IPS-15b (cell line): ENCODE measurements around the gene ANKS3.
A peak's percentile ranks its signal among the peaks of the same experiment; 100 is the strongest.

Source experiments
- H3K27me3 ChIP-seq: one replicate; pipeline ENCODE4 v1.6.1; 2013; ENCODE audit warnings: low read length; ENCODE audit not compliant: control insufficient read depth, insufficient read depth
- H3K36me3 ChIP-seq: one replicate; pipeline ENCODE4 v1.6.1; 2013; ENCODE audit warnings: low read length; ENCODE audit not compliant: control insufficient read depth, insufficient read depth
- H3K4me1 ChIP-seq: one replicate; pipeline ENCODE4 v1.6.1; 2013; ENCODE audit warnings: mild to moderate bottlenecking, low read length; ENCODE audit not compliant: control insufficient read depth, insufficient read depth
- H3K4me3 ChIP-seq: one replicate; pipeline ENCODE4 v1.5.1; 2013; ENCODE audit warnings: low read depth, low read length
- H3K9ac ChIP-seq: one replicate; pipeline ENCODE4 v1.6.1; 2013; ENCODE audit warnings: low read depth, mild to moderate bottlenecking, low read length
- H3K9me3 ChIP-seq: one replicate; pipeline ENCODE4 v1.6.1; 2013; ENCODE audit warnings: mild to moderate bottlenecking, low read length; ENCODE audit not compliant: control insufficient read depth, insufficient read depth

ANKS3 gene

DNA sequence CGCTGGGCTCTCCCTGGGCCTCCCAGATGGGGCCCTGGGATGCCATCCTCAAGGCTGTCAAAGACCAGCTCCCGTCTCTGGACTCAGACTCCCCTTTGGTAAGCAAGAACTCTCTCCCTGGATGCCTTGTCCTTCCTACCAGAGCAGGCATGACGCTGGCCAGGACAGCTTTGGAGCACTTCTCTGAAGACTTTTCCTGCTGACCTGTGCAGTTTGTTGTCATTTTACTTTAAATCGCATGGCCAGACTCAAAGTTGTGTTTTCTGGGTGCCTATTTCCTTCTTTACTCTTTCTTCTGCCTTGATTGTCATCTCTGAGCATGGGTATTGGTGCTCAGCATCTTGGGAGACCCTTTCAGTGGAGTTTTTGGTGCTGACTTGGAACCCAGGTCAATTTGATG, 2.5 kb upstream of the ANKS3 start:
- H3K9ac ChIP-seq: no peak overlapping the region
- H3K27me3 ChIP-seq: peaks cover 2% of the 10 kb centered on the region
- no peak overlapping the region for H3K4me3 ChIP-seq
- peaks cover 3% of the 10 kb centered on the region for H3K36me3 ChIP-seq
- H3K4me1 ChIP-seq: no peaks in the 10 kb centered on the region
- H3K9me3 ChIP-seq: no peaks in the 10 kb centered on the region

DNA sequence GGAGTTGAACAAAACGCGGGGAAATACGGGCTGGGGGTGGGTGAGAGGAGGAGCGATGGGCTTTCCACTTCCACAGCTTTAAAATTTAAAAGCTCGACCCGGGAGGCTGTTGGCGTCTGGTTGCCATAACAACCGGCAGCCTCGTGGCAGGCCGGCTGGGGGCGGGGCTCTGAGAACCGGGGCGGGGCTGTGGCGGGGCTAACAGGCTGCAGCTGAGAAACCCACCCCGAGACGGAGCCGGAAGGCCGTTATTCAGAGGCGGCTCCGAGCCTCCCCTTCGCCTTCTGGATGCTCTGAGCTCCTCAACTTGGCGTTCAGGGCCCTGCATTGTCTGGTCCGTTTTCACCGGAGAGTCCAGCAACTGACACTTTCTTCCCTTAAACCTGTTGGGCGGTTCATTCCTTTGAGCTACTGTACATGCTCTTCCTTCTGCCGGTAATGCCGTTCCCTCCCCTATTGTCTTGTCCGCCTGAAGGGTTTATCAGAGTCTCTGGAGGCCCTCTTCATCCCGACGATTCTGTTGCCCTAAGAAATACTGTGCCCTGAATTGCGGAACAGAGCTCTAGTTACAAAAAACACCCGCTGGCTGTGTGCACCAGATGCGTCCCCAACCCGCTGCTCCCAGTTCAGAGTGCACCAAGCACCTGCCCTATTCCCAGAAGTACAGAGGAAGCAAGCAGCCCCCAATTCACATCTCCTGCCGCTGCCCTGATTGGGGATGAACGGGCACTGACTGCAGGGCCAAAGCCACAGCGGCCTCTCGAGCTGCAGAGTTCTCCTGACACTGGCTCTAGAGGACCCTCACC, 862 bp upstream of the ANKS3 start:
- Histone ChIP-seq H3K4me1 (no peaks in the 10 kb centered on the region), H3K9ac (peak overlapping the region; percentile 24), H3K36me3 (peaks cover 8% of the 10 kb centered on the region), H3K27me3 (peaks cover 2% of the 10 kb centered on the region), H3K9me3 (no peaks in the 10 kb centered on the region), H3K4me3 (peak overlapping the region; percentile 83)

DNA sequence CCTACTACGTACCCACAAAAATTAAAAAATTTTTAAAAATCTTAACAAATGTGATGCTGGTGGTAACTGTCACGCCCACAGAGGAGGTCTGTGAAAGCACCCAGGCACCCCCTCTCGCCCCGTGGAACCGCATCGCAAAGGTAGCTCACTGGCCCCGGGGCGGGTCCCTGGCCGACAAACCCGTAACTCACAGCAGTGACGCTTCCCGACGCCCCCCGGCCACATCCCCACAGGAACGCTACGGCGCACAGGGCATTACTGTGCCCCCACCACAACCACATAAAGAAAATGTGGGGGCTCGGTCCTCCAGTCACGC, 366 bp downstream of the ANKS3 start:
- Histone ChIP-seq H3K9ac (peak overlapping the region; percentile 76), H3K27me3 (peaks cover 2% of the 10 kb centered on the region), H3K36me3 (peaks cover 17% of the 10 kb centered on the region), H3K9me3 (no peaks in the 10 kb centered on the region), H3K4me3 (peak overlapping the region; percentile 83), H3K4me1 (no peaks in the 10 kb centered on the region)

DNA sequence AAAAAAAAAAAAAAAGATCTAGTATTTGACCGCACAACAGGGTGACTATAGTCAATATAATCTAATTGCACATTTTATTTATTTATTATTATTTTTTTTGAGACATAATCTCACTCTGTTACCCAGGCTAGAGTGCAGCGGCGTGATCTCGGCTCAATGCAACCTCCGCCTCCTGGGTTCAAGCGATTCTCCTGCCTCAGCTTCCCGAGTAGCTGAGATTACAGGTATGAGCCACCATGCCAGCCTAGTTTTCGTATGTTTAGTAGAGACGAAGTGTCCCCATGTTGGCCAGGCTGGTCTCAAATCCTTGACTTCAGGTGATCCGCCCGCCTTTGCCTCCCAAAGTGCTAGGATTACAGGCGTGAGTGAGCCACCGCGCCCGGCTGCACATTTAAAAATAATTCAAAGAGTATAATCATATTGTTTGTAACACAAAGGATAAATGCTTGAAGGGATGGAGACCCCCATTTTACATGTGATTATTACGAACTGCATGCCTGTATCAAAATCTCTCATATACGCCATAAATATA, 794 bp downstream of the ANKS3 start:
- Histone ChIP-seq H3K36me3 (peaks cover 19% of the 10 kb centered on the region), H3K9me3 (no peaks in the 10 kb centered on the region), H3K4me1 (no peaks in the 10 kb centered on the region), H3K27me3 (peaks cover 2% of the 10 kb centered on the region), H3K9ac (peak overlapping the region; percentile 76), H3K4me3 (peak overlapping the region; percentile 83)

- Histone ChIP-seq H3K36me3 (peaks cover 34% of the 10 kb centered on the region), H3K27me3 (no peaks in the 10 kb centered on the region), H3K4me1 (no peaks in the 10 kb centered on the region), H3K4me3 (no peak overlapping the region), H3K9ac (no peak overlapping the region), H3K9me3 (no peaks in the 10 kb centered on the region)
Measured at GRCh38 chr16:4729876-4730275, 4.2 kb downstream of the ANKS3 start.

- no peak overlapping the region for H3K4me3 ChIP-seq
- H3K27me3 ChIP-seq: no peaks in the 10 kb centered on the region
- no peaks in the 10 kb centered on the region for H3K4me1 ChIP-seq
- no peaks in the 10 kb centered on the region for H3K9me3 ChIP-seq
- peaks cover 34% of the 10 kb centered on the region for H3K36me3 ChIP-seq
- H3K9ac ChIP-seq: no peak overlapping the region
Measured at GRCh38 chr16:4728676-4729075, 5.4 kb downstream of the ANKS3 start.

GRCh38 chr16:4726616-4727015, 7.5 kb downstream of the ANKS3 start:
- H3K36me3 ChIP-seq: peaks cover 38% of the 10 kb centered on the region
- no peak overlapping the region for H3K4me3 ChIP-seq
- H3K9ac ChIP-seq: no peak overlapping the region
- no peaks in the 10 kb centered on the region for H3K9me3 ChIP-seq
- H3K4me1 ChIP-seq: no peaks in the 10 kb centered on the region
- no peaks in the 10 kb centered on the region for H3K27me3 ChIP-seq

DNA sequence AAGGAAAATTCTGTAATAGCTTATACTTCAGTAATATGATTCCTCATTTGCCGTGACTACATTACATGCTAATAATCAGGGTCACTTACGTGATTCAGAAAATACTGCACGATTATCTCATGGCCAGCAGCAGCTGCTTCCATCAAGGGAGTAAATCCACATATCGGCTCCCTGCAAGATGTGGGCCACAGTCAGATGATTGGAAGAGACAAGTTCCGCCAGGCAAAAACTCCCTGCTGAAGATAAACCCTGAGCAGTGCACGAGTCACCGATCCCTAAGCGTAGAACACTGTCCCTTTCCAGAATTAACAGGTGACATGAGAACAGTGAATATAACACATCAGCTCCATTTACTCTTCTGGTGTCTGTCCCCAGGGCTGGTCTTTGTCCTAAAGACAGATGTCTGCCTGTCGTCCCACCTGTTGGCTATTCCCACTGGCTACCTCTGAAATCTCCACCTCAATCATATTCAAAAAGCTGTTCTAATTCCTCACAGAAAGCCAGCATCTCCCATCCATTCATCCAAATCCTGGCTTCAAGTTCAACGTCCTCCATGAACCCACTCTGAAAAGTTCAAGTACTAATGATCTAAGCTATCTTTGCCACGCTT, 9.3 kb downstream of the ANKS3 start:
- no peak overlapping the region for H3K9ac ChIP-seq
- no peaks in the 10 kb centered on the region for H3K9me3 ChIP-seq
- peaks cover 33% of the 10 kb centered on the region for H3K36me3 ChIP-seq
- H3K4me1 ChIP-seq: no peaks in the 10 kb centered on the region
- H3K27me3 ChIP-seq: no peaks in the 10 kb centered on the region
- H3K4me3 ChIP-seq: no peak overlapping the region

DNA sequence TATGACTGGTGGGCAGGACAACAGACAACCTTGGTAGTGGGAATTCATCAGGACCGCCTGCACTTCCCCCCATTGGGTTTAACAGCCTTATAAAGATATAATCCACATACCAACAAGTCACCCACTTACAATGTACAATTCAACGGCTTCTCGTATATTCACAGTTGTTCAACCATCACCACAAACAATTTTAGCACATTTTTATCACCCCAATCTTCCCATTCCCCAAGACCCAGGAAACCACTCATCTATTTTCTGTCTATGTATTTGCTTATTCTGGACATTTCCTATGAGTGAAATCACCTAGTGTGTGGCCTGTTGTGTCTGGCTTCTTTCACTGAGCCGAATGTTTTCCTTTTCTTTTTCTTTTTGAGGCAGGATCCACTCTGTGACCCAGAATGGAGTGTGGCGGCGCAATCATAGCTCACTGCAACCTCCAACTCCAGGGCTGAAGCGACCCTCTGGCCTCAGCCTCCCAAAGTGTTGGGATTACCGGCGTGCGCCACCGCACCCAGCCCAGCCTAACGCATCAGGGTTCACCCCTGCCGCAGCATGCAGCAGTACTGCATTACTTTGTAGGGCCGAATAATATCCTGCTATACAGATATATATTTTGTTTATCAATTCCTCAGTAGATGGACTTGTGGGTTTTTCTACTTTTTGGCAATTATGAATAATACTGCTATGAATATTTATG, 10.9 kb downstream of the ANKS3 start:
- no peak overlapping the region for H3K4me3 ChIP-seq
- no peaks in the 10 kb centered on the region for H3K9me3 ChIP-seq
- no peaks in the 10 kb centered on the region for H3K4me1 ChIP-seq
- H3K36me3 ChIP-seq: peaks cover 23% of the 10 kb centered on the region
- no peaks in the 10 kb centered on the region for H3K27me3 ChIP-seq
- H3K9ac ChIP-seq: no peak overlapping the region

- Histone ChIP-seq H3K4me3 (no peak overlapping the region), H3K36me3 (peaks cover 15% of the 10 kb centered on the region), H3K4me1 (peaks cover 4% of the 10 kb centered on the region), H3K9ac (no peak overlapping the region), H3K9me3 (no peaks in the 10 kb centered on the region), H3K27me3 (no peaks in the 10 kb centered on the region)
Measured at GRCh38 chr16:4718466-4718865, 15.6 kb downstream of the ANKS3 start.

DNA sequence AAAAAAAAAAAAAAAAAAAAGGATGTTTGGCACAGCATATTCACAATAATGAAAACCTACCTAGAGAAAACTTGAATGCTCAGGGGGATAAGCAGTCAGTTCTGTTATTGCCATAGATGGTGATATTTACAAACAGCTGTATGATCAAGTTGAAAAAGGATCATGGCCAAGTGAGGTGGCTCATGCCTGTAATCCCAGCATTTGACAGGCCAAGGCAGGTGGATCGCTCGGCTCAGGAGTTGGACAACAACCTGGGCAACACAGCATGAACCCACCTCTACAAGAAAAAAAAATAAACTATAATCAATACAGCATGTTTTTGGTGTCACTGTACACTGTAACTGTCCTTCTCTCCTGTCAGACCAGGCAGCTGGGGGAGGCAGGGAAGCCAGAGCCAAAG, 19.1 kb downstream of the ANKS3 start:
- no peak overlapping the region for H3K4me3 ChIP-seq
- H3K27me3 ChIP-seq: no peaks in the 10 kb centered on the region
- peaks cover 7% of the 10 kb centered on the region for H3K36me3 ChIP-seq

More for the DNA sequence above, 19.1 kb downstream of the ANKS3 start:
- Histone ChIP-seq H3K4me1 (peaks cover 4% of the 10 kb centered on the region), H3K9me3 (no peaks in the 10 kb centered on the region), H3K9ac (no peak overlapping the region)
